Stimulated activated CD4-positive, alpha-beta T cell treated with anti-CD3 and anti-CD28 coated beads, Interleukin-15, amount 100 ng/mL, for 24 hours (primary cell): ENCODE results near the gene ATG7.
"Not testable (repeated sequence)": the region's sequence is repeated elsewhere in the genome, so short reads cannot be mapped to it uniquely, and the experiment has no call there.

Experiments used
- DNase-seq: peaks from one replicate; pipeline ENCODE4 v3.0.0-alpha.2; 2020

The ATG7 gene

DNA sequence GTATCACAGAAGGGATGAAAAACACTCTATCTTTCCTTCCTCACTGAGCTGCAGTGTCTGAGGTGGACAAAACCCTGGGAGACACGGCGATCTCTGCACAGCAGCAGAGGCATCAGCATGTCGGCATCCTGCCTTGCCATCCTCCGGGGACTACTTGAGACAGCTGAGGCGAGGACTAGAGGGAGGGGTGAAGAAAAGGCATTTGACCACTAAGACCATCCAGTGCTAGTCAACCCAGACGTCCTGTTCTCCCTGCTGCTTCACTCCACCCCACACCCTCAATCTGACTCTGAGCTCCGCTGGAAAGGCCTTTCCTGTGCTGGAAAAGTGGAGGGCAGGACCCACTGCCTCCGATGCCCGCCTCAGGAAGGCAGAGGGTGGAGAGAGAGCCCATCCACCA, 304.3 kb downstream of the ATG7 start:
- DNase-seq, result no peak

GRCh38 chr3:11578169-11578568, 306.0 kb downstream of the ATG7 start:
- DNase-seq, result no peak

- DNase-seq, result no peak
These were observed 308.4 kb downstream of the ATG7 start for GRCh38 chr3:11580645-11581044.

DNA sequence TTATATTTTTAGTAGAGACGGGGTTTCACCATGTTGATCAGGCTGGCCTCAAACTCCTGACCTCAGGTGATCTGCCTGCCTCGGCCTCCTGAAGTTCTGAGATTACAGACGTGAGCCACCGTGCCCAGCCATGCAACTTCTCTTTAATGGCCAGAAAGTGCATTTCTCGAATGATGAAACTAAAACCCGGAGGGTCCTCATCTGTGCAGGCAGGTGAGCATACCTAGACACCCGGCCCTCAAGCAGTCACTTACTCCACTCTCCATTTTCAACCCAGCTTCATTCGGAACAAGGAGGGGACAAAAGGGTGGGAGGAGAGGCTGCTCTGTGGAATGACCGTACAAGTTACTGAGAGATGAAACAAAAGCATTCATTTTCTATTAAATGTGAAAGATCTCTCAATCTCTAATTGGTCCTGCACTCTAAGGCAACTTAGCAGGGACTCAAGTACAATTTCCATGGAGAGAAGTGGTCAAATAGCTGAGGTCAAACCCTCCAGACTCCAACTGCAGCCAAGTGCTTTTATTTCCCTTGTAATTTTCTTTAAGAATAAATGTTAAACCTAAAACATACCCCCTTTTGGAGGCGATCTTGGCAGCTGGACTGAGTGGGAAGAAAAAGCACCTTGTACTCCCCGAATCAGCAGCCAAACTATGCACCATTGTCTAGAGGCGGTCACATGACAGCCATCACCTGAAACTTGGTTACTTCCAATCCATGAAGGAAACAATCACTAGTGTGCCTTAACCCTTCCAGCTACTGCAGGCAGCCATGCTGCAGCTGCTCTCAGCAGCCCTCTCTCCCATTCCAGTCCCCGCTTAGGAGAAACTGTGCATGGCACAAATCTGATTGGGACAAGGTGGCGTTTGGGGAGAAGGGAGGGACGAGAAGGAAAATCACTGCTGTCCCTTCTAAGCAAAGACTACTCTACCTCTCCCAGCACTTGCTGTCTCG, 309.3 kb downstream of the ATG7 start:
- DNase-seq, result no peak

DNA sequence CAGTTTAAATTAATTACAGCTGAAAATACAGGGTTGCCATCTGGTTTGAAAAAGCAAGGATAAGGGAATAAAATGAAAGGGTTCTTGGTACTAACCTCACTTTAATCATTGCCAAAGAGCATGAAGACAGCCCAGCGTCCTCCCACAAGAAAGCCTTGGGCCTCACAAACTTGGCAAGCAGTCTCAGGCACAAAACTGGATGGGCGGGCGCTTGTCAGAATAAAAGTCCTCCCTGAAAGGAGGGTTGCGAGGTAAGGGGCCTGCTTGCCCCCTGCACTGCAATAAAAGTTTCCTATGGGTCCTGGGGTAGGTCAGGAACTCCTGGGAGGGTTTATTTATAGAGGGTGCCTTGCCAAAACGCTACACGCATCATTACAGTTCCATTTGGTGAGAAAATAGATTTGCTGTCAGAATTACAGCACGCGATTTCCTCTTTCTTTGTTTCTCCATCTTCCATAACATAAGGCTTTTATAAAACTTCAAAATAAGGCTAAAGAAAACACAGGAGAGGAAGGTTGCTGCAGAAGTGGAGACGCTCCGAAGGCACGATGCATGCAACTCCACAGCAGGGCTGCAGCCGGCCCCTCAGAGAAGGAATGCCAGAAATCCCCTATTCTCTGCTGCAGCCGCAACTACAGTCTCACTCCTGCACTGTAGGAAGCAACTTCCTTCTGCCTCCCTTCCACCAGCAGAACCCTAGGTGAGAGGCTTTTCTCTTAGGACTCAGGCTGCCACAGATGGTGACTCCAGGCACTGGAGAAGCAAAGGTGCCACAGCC, 310.2 kb downstream of the ATG7 start:
- no peak for DNase-seq

GRCh38 chr3:11583235-11583634, 311.0 kb downstream of the ATG7 start:
- DNase-seq, result no peak

DNA sequence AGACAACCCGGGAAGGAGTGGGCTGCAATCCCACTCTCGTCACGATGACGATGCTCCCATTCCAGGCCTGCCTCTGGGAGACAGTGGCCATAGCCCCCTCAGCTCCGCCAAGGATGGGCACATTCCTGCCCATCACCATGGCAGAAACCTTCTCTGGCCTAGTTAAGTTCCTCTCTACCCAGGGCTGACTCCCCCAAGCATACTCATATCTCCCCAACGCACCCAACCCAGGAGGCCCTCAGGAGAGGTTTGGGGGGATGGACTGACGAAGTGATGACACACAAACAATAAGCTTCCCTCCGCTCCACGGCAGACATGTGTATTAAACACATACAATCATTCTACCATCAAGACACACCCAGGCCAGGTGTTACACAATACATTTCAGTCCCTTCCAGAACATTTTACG, 311.4 kb downstream of the ATG7 start:
- no peak for DNase-seq

DNA sequence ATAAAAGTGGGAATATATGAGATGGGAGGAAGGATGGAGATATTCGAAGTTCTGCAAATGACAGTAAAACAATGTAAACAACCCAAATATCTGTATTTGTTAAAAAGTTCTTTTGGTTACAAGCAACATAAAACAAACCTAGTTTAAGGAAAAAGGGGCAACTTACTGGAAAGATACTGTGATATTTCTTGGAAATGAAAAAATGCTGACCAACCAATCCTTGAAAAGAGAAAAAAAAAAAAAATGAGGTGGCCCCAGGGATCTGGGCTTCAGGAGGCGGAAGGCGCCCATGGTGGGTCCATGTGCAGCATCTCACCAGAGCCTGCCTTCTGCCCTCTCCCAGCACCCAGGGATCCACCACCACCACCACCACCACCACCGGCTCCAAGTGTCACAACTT, 312.4 kb downstream of the ATG7 start:
- DNase-seq, result no peak

GRCh38 chr3:11587766-11588165, 315.6 kb downstream of the ATG7 start:
- no peak for DNase-seq

- no peak for DNase-seq
These were observed 316.1 kb downstream of the ATG7 start for GRCh38 chr3:11588338-11588737.

- no peak for DNase-seq
These were observed 316.6 kb downstream of the ATG7 start for GRCh38 chr3:11588755-11589154.

- DNase-seq, result no peak
These were observed 317.5 kb downstream of the ATG7 start for GRCh38 chr3:11589706-11590105.

GRCh38 chr3:11591002-11591355, 318.8 kb downstream of the ATG7 start:
- no peak for DNase-seq

DNA sequence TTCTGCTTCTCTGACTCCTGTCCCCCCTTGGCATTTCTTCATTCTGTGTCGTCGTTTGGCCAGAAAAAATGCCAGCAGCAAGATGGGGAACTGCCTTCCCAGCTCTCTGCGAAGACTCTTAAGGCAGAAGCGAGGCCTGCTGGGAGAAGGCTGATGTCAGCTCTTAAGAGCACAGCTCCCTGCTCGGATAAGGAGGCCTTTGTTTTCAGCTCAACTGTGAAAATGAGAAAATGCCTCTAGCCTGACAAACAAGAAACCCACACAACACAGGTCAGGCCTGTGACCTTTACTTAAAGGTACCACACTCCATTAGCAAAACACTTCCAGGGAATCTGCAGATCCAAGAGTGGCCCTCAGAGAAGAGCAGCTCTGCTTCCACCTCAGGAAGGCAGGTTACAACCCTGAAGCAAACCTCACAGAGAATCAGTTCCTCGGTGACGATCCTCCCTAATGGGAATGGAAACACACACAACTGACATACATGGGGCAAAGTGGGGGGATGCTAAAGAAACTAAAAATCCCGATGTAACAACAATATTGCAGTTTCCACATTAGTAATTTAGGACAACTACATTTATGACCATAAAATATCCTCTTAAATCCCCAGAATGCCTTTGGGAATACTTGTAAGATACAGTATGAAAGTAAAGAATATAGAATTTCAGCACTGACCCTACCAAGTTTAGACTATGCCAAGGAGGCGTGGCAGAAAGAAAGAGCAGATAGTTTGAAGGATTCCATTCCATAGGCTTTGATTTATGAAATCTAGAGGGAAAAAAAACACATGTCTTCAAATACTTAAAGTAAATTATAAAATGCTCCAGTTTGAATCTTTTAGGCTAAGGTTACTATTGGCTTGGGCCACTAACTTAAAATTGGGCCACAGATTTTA, 319.4 kb downstream of the ATG7 start:
- no peak for DNase-seq

DNA sequence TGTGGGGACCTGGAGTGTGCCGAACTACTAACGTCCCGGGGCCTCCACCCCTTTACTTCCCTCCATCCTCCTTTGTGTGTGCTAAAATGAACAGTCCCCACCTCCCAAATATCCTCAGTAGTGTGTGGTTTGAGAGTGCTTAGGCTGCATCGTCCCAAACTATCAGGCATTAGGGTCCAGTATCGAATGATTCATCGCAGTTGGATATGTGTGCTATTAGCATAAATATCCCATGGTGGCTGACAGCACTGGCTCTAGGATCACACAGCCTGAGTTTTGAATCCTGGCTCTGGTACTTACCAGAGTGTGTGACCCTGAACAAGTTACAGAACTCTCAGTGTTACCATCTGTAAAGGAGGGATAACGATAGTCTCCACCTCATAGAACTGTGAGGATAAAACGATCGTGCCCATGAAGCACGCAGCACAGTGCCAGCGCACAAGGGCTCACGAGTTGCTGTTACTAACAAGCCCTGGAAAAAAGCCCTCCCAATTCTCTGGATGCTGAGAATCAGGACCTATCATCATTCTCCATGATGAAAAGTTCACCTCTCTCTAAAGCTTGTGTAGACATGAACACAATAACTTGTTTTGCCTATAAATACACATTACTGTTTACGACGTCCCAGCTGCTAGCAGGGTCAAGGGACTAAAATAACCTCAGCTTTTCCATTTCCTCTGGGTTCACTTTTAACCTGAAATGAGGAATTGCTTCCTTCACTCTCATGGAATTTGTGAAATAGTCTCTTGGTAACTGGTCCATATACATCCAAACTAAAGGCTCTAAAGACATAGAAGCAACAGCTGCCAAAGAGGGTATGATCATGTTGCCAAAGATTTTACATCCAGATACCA, 320.5 kb downstream of the ATG7 start:
- DNase-seq, result no peak

- no peak for DNase-seq
These were observed 321.3 kb downstream of the ATG7 start for GRCh38 chr3:11593318-11594034.

DNA sequence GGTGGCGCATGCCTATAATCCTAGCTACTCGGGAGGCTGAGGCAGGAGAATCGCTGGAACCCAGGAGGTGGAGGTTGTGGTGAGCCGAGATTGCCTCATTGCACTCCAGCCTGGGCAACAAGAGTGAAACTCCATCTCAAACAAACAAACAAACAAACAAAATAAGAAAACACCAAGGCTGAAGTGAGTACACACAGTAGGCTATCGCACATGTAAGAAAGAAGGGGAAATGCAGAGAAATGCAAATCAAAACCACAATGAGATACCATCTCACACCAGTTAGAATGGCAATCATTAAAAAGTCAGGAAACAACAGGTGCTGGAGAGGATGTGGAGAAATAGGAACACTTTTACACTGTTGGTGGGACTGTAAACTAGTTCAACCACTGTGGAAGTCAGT, 322.8 kb downstream of the ATG7 start:
- DNase-seq, result not testable (repeated sequence)

DNA sequence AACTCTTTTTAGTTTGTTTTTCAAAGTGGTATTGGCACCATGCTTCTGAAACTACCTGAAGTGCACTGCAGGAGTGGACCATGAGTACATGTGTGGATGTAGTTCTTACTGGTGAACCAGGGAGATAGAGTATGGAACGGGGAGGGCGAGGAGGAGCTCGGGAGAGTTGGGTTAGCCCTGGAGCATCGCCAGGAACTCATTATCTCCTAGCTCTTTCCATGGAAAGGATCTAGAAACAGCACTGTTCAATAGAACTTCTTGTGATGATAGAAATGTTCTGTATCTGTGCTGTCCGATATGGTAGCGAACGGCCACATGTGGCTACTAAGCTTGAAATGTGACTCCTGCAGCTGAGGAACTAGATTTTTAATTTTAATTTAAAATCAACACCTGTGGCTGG, 324.2 kb downstream of the ATG7 start:
- DNase-seq, result no peak

- no peak for DNase-seq
These were observed 328.5 kb downstream of the ATG7 start for GRCh38 chr3:11600501-11601282.

GRCh38 chr3:11601446-11602238, 329.4 kb downstream of the ATG7 start:
- peak; percentile 15 for DNase-seq
